Fibroblast of lung (primary cell): ENCODE measurements around the gene LMO2. TPM values are rescaled to one million over a fixed set of nuclear protein-coding genes. Genes with fewer than 3 reads are reported as not detected.

ENCODE experiments used
- DNase-seq, 2 donors: peaks; one replicate each; pipeline versions ENCODE4 v3.0.0 to v3.0.0-alpha.2; 2010; ENCODE audit warnings: low read depth in 2 of 2
- H2AFZ ChIP-seq: 2 replicates; pipeline ENCODE4 v1.5.1; 2012; ENCODE audit warnings: low read length, control low read depth, inconsistent platforms
- H3K27ac ChIP-seq: 2 replicates; pipeline ENCODE4 v1.5.1; 2011; ENCODE audit warnings: low read length, control low read depth; ENCODE audit not compliant: insufficient read depth
- H3K27me3 ChIP-seq: 2 replicates; pipeline ENCODE4 v1.5.1; 2011; ENCODE audit warnings: mild to moderate bottlenecking, low read length; ENCODE audit not compliant: control insufficient read depth, insufficient read depth
- H3K36me3 ChIP-seq: 2 replicates; pipeline ENCODE4 v1.5.1; 2011; ENCODE audit warnings: low read length; ENCODE audit not compliant: control insufficient read depth, insufficient read depth
- H3K4me1 ChIP-seq: 2 replicates; pipeline ENCODE4 v1.5.1; 2011; ENCODE audit warnings: low read length; ENCODE audit not compliant: control insufficient read depth, insufficient read depth; ENCODE audit errors: extremely low read depth
- H3K4me2 ChIP-seq: 2 replicates; pipeline ENCODE4 v1.5.1; 2011; ENCODE audit warnings: low read length, control low read depth; ENCODE audit not compliant: insufficient read depth; ENCODE audit errors: extremely low read depth
- H3K4me3 ChIP-seq, 4 experiments: fragments of 200-600 bp in 1 of 4; sonication (generic) in 1 of 4; replicated peaks in 1 of 4; 2 replicates each; pipeline ENCODE4 v1.5.1; 2011 to 2016; ENCODE audit warnings: low read length in 4 of 4, low read depth in 3 of 4, mild to moderate bottlenecking in 3 of 4, control low read depth in 2 of 4, inconsistent platforms in 1 of 4, mixed read lengths in 1 of 4; ENCODE audit not compliant: insufficient read depth in 1 of 4; ENCODE audit errors: control extremely low read depth in 1 of 4
- H3K79me2 ChIP-seq: 2 replicates; pipeline ENCODE4 v1.5.1; 2012; ENCODE audit warnings: mild to moderate bottlenecking, low read length, inconsistent platforms; ENCODE audit not compliant: control insufficient read depth, insufficient read depth
- H3K9ac ChIP-seq: 2 replicates; pipeline ENCODE4 v1.5.1; 2011; ENCODE audit warnings: mild to moderate bottlenecking, low read length, control low read depth; ENCODE audit not compliant: insufficient read depth
- H3K9me3 ChIP-seq: 2 replicates; pipeline ENCODE4 v1.5.1; 2012; ENCODE audit warnings: low read depth, low read length; ENCODE audit not compliant: control insufficient read depth, insufficient read depth
- H4K20me1 ChIP-seq: 2 replicates; pipeline ENCODE4 v1.5.1; 2011; ENCODE audit warnings: low read length; ENCODE audit not compliant: control insufficient read depth, insufficient read depth; ENCODE audit errors: extremely low read depth
- EZH2 ChIP-seq: IDR thresholded peaks from 2 replicates; pipeline ENCODE4 v1.5.1; 2012; ENCODE audit warnings: low read length, control low read depth, mild to moderate bottlenecking; ENCODE audit errors: missing control alignments
- polyA plus RNA-seq, 2 donors: library from polyadenylated mRNA; depleted of rRNA in 1 of 2; stranded (reverse) in 1 of 2; unstranded in 1 of 2; fragments of >200 nt; gene quantifications; 2 replicates each; pipeline ENCODE4 v1.2.1, GENCODE V29; 2011 to 2012; ENCODE audit warnings: missing spikeins in 1 of 2
- total RNA-seq: library from RNA; depleted of rRNA; stranded (reverse); fragments of >200 nt; gene quantifications from 2 replicates; pipeline ENCODE4 v1.2.1, GENCODE V29; 2014
- TF ChIP-seq, protein P1 (sequence below), 2 donors: IDR thresholded peaks in 1 of 2; conservative IDR thresholded peaks in 1 of 2; 1 replicate in 1 of 2; 2 replicates in 1 of 2; pipeline ENCODE4 v1.5.1; 2011 to 2012; ENCODE audit warnings: low read length in 2 of 2, control low read depth in 1 of 2, inconsistent platforms in 1 of 2, low read depth in 1 of 2, mild to moderate bottlenecking in 1 of 2

Gene LMO2
- total and polyA plus RNA-seq, 2 donors (not counting 1 experiment from before 2014, with no cell fraction given), result 0.03 to 0.17 TPM

DNA sequence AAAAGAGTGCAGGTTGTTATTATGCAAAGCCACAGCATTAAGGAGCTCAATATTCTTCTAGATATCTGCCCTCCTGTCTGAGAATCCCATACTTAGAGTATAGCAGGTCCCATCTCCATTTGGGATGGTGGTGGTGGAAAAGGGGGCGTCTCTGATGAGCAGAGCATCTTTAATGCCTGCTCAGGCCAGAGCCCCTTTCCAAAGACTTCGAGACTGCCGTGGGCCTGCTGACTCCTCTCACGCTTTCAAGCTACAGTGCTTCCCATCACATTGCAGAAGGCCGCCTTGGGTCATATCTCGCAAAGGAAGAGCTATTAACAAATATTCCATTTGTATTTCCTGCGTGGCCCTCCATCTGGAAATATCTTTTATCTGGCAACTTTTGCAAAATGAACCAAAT is 10.9 kb downstream of the LMO2 start:
- H3K9ac ChIP-seq, result no peak overlapping the region
- H3K79me2 ChIP-seq, result no peaks in the 10 kb centered on the region
- H3K27ac ChIP-seq, result no peak overlapping the region
- H3K4me2 ChIP-seq, result no peak overlapping the region
- no peaks in the 10 kb centered on the region for H3K4me1 ChIP-seq
- TF ChIP-seq EZH2, result no peak
- TF ChIP-seq, protein P1, sequence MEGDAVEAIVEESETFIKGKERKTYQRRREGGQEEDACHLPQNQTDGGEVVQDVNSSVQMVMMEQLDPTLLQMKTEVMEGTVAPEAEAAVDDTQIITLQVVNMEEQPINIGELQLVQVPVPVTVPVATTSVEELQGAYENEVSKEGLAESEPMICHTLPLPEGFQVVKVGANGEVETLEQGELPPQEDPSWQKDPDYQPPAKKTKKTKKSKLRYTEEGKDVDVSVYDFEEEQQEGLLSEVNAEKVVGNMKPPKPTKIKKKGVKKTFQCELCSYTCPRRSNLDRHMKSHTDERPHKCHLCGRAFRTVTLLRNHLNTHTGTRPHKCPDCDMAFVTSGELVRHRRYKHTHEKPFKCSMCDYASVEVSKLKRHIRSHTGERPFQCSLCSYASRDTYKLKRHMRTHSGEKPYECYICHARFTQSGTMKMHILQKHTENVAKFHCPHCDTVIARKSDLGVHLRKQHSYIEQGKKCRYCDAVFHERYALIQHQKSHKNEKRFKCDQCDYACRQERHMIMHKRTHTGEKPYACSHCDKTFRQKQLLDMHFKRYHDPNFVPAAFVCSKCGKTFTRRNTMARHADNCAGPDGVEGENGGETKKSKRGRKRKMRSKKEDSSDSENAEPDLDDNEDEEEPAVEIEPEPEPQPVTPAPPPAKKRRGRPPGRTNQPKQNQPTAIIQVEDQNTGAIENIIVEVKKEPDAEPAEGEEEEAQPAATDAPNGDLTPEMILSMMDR (conservative IDR thresholded peaks at IDR 0.05 in 1 of 2, IDR thresholded peaks at IDR 0.05 in 1 of 2; ENCODE audit: low read depth in 1 of 2, low read length in 2 of 2), result no peak
- H3K4me3 ChIP-seq, result no peak overlapping the region
- no peaks in the 10 kb centered on the region for H4K20me1 ChIP-seq
- H2AFZ ChIP-seq, result no peak overlapping the region
- no peak for DNase-seq
- no peaks in the 10 kb centered on the region for H3K9me3 ChIP-seq
- peaks cover 18% of the 10 kb centered on the region for H3K27me3 ChIP-seq
- H3K36me3 ChIP-seq, result no peaks in the 10 kb centered on the region

DNA sequence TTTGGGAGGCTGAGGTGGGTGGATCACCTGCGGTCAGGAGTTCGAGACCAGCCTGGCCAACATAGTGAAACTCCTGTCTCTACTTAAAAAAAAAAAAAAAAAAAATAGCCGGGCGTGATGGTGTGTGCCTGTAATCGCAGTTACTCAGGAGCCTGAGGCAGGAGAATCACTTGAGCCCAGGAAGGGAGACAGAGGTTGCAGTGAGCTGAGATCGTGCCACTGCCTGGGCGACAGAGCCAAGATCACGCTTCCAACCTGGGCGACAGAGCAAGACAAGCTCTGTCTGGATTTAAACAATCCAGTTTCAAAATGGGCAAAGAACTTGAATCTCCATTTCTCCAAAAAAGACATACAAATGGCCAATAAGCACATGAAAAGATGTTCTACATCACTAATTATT is 12.5 kb downstream of the LMO2 start:
- no peaks in the 10 kb centered on the region for H4K20me1 ChIP-seq
- peaks cover 22% of the 10 kb centered on the region for H3K27me3 ChIP-seq
- H3K4me1 ChIP-seq, result no peaks in the 10 kb centered on the region
- no peak overlapping the region for H3K9ac ChIP-seq
- no peak for DNase-seq
- no peak for TF ChIP-seq EZH2
- TF ChIP-seq, protein P1 (conservative IDR thresholded peaks at IDR 0.05 in 1 of 2, IDR thresholded peaks at IDR 0.05 in 1 of 2; ENCODE audit: low read depth in 1 of 2, low read length in 2 of 2), result no peak
- H3K9me3 ChIP-seq, result no peaks in the 10 kb centered on the region
- no peak overlapping the region for H2AFZ ChIP-seq
- no peak overlapping the region for H3K27ac ChIP-seq
- H3K79me2 ChIP-seq, result no peaks in the 10 kb centered on the region
- no peaks in the 10 kb centered on the region for H3K36me3 ChIP-seq
- H3K4me3 ChIP-seq, result no peak overlapping the region
- H3K4me2 ChIP-seq, result no peak overlapping the region

DNA sequence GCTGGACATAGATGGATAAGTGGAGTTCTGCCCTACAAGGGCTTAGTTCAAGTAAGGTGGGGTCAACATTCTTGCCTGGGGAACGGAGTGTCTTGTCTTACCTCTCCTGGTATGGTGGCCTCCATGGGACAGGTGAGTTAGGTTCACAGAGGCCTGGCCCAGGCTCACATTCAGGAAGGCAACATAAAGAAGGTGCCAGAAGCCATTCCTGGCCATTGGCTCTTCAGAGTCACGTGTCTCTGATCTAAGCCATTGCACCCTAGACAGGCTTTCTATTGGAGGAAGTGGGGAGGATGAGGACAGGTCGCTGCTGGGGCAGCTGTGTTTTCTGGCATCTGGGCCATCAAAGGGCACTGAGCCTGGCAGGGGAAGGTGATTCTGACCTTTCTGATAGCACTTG is 14.8 kb downstream of the LMO2 start:
- H3K9ac ChIP-seq, result no peak overlapping the region
- H3K27me3 ChIP-seq, result peaks cover 23% of the 10 kb centered on the region
- no peak overlapping the region for H3K4me3 ChIP-seq
- no peak overlapping the region for H2AFZ ChIP-seq
- H3K9me3 ChIP-seq, result no peaks in the 10 kb centered on the region
- DNase-seq, result no peak
- no peak overlapping the region for H3K27ac ChIP-seq
- no peak overlapping the region for H3K4me2 ChIP-seq
- H3K79me2 ChIP-seq, result no peaks in the 10 kb centered on the region
- H3K36me3 ChIP-seq, result no peaks in the 10 kb centered on the region
- TF ChIP-seq, protein P1 (conservative IDR thresholded peaks at IDR 0.05 in 1 of 2, IDR thresholded peaks at IDR 0.05 in 1 of 2; ENCODE audit: low read depth in 1 of 2, low read length in 2 of 2), result no peak
- TF ChIP-seq EZH2, result no peak
- no peaks in the 10 kb centered on the region for H3K4me1 ChIP-seq
- H4K20me1 ChIP-seq, result no peaks in the 10 kb centered on the region
